Measurements from ENCODE around the gene MMD.
"Not testable (repeated sequence)": the region's sequence is repeated elsewhere in the genome, so short reads cannot be mapped to it uniquely, and the experiment has no call there.

MMD gene

GRCh38 chr17:55434721-55435120, 13.1 kb upstream of the MMD start:
- TF ChIP-seq, protein P1, sequence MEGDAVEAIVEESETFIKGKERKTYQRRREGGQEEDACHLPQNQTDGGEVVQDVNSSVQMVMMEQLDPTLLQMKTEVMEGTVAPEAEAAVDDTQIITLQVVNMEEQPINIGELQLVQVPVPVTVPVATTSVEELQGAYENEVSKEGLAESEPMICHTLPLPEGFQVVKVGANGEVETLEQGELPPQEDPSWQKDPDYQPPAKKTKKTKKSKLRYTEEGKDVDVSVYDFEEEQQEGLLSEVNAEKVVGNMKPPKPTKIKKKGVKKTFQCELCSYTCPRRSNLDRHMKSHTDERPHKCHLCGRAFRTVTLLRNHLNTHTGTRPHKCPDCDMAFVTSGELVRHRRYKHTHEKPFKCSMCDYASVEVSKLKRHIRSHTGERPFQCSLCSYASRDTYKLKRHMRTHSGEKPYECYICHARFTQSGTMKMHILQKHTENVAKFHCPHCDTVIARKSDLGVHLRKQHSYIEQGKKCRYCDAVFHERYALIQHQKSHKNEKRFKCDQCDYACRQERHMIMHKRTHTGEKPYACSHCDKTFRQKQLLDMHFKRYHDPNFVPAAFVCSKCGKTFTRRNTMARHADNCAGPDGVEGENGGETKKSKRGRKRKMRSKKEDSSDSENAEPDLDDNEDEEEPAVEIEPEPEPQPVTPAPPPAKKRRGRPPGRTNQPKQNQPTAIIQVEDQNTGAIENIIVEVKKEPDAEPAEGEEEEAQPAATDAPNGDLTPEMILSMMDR (IDR thresholded peaks at IDR 0.05; ENCODE audit: insufficient read depth, low read length, poor library complexity, severe bottlenecking), result no peak
- no peaks in the 10 kb centered on the region for H3K27me3 ChIP-seq (replicated peaks; ENCODE audit: control insufficient read depth, insufficient read depth, low read length)
- DNase-seq (ENCODE audit: extremely low read depth, insufficient read length), result no peak
- no peak overlapping the region for H3K4me3 ChIP-seq (replicated peaks; ENCODE audit: low read depth, low read length)
- H3K36me3 ChIP-seq (ENCODE audit: control insufficient read depth, insufficient read depth, low read length), result no peaks in the 10 kb centered on the region

- DNase-seq (ENCODE audit: extremely low read depth, insufficient read length), result no peak
- no peak overlapping the region for H3K4me3 ChIP-seq (replicated peaks; ENCODE audit: low read depth, low read length)
- TF ChIP-seq, protein P1 (IDR thresholded peaks at IDR 0.05; ENCODE audit: insufficient read depth, low read length, poor library complexity, severe bottlenecking), result no peak
Measured at GRCh38 chr17:55433629-55434422, 12.2 kb upstream of the MMD start.

GRCh38 chr17:55433029-55433628, 11.5 kb upstream of the MMD start:
- no peaks in the 10 kb centered on the region for H3K36me3 ChIP-seq (ENCODE audit: control insufficient read depth, insufficient read depth, low read length)
- no peak for DNase-seq (ENCODE audit: extremely low read depth, insufficient read length)
- TF ChIP-seq, protein P1 (IDR thresholded peaks at IDR 0.05; ENCODE audit: insufficient read depth, low read length, poor library complexity, severe bottlenecking), result no peak

More at GRCh38 chr17:55433629-55434422, 12.2 kb upstream of the MMD start:
- H3K36me3 ChIP-seq (ENCODE audit: control insufficient read depth, insufficient read depth, low read length), result no peaks in the 10 kb centered on the region
- H3K27me3 ChIP-seq (replicated peaks; ENCODE audit: control insufficient read depth, insufficient read depth, low read length), result no peaks in the 10 kb centered on the region

GRCh38 chr17:55432358-55433028, 10.9 kb upstream of the MMD start:
- TF ChIP-seq, protein P1 (IDR thresholded peaks at IDR 0.05; ENCODE audit: insufficient read depth, low read length, poor library complexity, severe bottlenecking), result no peak
- Histone ChIP-seq H3K4me3 (replicated peaks; ENCODE audit: low read depth, low read length) (no peak overlapping the region), H3K27me3 (replicated peaks; ENCODE audit: control insufficient read depth, insufficient read depth, low read length) (no peaks in the 10 kb centered on the region), H3K36me3 (ENCODE audit: control insufficient read depth, insufficient read depth, low read length) (no peaks in the 10 kb centered on the region)
- DNase-seq (ENCODE audit: extremely low read depth, insufficient read length), result no peak

More at GRCh38 chr17:55433029-55433628, 11.5 kb upstream of the MMD start:
- Histone ChIP-seq H3K4me3 (replicated peaks; ENCODE audit: low read depth, low read length) (no peak overlapping the region), H3K27me3 (replicated peaks; ENCODE audit: control insufficient read depth, insufficient read depth, low read length) (no peaks in the 10 kb centered on the region)

DNA sequence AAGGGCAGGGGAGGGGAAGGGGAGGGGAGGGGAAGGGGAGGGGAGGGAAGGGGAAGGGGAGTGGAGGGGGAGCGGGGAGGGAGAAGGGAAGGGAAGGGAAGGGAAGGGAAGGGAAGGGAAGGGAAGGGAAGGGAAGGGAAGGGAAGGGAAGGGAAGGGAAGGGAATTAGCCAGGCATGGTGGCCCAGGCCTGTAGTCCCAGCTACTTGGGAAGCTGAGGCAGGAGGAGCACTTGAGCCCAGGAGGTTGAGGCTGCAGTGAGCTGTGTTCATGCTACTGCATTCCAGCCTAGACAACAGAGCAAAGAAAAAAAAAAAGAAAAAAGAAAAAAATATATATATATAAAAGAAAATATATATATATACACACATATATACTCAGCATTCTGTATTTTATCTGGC, 10.3 kb upstream of the MMD start:
- H3K27me3 ChIP-seq (replicated peaks; ENCODE audit: control insufficient read depth, insufficient read depth, low read length); H3K4me3 ChIP-seq (replicated peaks; ENCODE audit: low read depth, low read length); DNase-seq (ENCODE audit: extremely low read depth, insufficient read length); H3K36me3 ChIP-seq (ENCODE audit: control insufficient read depth, insufficient read depth, low read length): not testable (repeated sequence)

Data from GM06990 (cell line).